GM18909 (cell line): ENCODE data around the gene CYP27A1.
"Not testable (repeated sequence)": the region's sequence is repeated elsewhere in the genome, so short reads cannot be mapped to it uniquely, and the experiment has no call there.

Experiments used
- ATAC-seq: cut with Tn5 transposase; IDR thresholded peaks from one replicate; pipeline ENCODE4 v1.9.1; 2021; ENCODE audit warnings: mild to moderate bottlenecking; ENCODE audit not compliant: unreplicated experiment, poor library complexity

The CYP27A1 gene

DNA sequence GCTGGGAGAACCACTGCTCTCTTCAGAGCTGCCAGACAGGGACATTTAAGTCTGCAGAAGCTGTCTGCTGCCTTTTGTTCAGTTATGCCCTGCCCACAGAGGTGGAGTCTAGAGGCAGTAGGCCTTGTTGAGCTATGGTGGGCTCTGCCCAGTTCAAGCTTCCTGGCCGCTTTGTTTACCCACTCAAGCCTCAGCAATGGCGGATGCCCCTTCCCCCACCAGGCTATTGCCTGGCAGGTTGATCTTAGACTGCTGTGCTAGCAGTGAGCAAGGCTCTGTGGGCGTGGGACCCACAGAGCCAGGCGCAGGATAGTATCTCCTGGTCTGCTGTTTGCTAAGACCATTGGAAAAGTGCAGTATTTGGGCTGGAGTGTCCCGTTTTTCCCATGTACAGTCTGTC, 9.2 kb upstream of the CYP27A1 start:
- not testable (repeated sequence) for ATAC-seq

DNA sequence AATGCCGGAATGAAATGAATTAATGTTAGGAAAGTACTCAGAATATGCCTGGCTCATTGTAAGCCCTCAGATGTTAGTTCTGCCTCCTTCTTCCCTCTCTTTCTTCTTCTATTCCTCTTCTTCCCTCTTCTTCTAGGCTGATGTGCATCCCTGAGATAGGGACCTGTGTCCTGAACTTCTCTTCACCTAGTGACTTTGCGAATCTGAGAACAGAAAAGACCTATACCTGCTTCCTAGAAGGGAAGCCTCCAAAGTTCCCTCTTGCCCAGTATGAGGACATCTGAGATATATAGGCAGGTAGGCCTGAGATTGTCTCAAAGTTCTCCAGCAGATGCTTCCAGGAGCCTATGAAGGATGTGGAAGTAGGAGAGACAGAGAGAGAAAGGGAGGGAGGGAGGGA, 8.1 kb upstream of the CYP27A1 start:
- ATAC-seq: no peak

DNA sequence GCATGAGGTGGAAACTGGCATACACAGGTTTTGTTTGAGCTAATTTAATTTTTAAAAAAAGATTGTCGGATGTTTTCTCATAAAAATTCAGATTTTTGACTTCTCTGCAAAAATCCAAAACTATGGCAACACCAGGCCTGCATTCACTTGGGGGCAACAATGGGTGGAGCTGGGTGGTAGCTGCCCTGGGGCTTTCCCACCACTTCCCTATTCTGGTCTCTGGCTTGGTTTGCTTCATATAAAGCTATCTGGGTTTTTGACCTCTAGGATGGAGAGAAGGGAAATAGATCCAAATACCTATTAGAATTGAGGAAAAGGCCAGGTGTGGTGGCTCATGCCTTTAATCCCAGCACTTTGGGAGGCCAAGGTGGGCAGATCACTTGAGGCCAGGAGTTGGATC, 5.5 kb upstream of the CYP27A1 start:
- no peak for ATAC-seq

DNA sequence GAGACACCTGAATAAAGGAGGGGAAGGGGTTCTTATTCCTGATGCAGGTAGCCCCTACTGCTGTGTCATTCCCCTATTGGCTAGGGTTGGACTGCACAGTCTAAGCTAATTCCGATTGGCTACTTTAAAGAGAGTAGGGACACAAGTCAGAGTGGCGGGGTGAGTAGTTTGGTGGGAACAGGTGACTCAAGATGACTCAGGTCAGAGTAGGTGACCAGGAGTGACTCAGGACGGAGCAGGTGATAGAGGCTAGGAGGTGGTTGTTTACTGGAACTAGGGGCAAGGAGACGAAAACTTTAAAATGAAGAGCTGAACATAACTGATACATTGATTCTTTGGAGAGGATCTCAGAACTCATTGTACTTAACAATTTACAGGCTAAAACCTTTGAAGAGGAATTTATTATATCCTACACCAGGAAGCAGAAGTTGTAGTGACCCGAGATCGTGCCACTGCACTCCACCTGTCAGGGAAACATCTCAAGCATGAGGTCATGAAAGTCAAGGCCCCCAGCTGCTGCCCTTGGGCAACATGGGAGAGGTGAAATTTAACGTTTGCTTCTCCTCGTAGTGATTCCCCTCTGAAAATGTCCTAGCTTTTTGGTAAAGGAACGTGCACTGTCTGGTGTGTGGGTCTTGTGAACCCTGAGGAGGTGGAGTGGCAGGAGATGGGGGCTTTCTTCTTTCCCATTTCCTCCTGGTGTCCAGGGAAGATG, 4.5 kb upstream of the CYP27A1 start:
- no peak for ATAC-seq

DNA sequence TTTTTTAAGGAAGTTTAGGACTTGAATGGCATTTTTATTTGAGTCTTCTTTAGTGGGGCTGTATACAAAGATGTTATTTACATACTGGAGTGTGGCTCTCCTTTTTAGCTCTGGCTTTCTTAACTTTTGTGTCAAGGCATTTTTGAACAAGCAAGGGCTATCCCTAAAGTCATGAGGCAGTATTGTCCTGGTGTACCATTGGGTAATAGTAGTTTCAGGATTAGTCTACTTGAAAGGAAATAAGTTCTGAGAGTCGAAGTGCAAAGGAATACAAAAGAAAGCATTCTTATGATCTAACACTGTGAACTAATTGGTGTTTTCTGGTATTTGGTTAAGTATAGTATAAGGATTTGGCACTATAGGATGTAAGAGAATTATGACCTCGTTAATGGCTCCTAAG, 1.9 kb upstream of the CYP27A1 start:
- ATAC-seq: no peak

DNA sequence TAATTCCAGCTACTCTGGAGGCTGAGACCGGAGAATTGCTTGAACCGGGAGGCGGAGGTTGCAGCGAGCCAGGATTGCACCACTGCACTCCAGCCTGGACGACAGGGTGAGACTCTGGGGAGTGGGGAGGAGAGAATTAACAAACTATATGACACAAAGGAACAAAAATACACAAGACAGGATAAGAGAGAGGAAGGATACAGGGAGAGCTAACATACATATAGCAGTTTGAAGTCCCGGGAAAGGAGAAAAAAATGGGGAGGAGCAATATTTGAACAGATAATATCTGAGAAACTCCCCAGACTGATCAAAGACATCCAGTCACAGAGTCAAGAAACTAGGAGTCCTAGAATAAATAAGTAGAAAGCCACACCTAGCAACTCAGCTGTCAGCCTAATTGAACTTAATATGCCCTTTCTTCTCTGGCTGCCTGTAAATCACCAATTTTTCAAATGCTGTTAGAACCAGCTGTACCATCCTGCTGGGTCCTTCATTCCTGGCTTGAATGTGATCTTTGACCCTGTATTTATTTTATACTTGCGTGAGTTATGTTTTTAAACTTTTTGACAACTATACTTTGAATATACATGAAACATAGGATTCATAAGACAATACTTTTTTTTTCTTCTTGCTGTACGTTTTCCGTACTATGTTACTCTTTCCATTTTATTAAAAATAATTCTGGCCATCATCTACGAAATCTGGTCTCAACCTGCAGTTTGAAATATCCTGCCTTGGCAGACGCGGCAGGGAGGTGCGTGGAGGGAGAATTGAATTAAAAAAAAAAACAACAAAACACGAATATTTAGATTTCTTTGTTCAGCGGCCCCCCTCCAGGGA, 876 bp upstream of the CYP27A1 start:
- no peak for ATAC-seq

DNA sequence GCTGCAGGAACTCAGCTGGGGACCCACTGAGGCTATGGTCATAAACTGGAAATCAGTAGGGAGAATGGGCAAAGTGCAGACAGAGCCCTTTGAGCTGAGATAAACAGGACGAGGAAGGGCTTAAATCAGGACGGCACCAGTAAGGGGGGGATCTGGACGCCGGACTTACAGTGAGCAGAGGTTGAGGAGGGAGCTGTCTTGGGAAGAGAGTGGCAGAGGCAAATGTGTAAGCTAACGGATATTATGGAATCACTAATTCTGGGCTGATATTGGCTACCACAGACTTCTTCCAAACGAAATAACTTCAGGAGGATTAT, 539 bp downstream of the CYP27A1 start:
- ATAC-seq: no peak

DNA sequence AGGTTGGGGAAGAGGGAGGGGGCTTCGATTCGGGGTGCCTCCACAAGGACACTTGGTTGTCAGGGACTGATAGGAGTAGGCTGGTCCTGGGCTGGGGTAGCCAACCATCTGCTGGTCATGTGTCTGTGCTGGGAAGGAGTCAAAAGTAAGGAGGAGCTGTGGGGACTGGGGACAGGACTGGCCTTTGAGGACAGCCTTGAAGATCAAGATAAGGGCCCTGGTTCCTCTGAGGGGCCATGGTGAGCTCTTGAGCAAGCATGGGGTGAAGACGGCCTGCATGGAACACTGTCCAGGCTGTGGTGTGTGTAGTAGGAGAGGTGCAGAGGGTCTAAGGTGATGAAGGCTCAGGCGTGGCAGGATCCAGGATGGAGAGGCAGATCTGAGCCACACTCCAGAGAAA, 1.7 kb downstream of the CYP27A1 start:
- no peak for ATAC-seq

DNA sequence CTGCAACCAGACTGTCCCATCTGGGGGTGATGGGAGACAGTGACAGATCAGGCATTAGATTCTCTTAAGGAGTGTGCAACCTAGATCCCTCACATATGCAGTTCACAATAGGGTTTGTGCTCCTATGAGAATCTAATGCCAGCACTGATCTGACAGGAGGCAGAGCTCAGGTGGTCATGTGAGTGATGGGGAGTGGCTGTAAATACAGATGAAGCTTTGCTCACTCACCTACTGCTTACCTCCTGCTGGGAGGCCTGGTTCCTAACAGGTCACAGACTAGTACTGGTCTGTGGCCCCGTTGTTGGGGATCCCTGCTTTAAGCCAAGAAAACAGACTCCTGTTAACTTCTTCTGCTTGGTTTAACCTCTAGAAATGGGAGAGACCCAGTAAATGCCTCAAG, 3.2 kb downstream of the CYP27A1 start:
- no peak for ATAC-seq

DNA sequence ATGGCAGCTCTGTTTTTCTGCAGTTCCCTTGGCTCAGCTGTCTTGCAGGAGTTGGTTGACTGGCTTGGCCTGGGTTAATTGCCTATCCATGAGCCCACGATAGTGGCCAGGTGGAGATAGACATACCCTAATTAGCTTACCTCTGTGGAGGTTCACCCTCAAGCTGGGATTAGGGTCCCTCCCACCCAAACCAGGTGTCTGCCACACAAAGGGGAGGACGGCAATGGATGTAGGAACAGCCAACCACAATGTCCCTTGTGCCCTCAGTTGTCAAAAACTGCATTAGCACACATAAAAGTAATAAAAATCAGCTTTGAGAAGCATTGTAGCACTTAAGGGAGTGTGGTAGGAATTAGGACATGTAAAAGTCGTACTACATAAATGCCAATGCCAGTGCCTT, 4.2 kb downstream of the CYP27A1 start:
- ATAC-seq: no peak

DNA sequence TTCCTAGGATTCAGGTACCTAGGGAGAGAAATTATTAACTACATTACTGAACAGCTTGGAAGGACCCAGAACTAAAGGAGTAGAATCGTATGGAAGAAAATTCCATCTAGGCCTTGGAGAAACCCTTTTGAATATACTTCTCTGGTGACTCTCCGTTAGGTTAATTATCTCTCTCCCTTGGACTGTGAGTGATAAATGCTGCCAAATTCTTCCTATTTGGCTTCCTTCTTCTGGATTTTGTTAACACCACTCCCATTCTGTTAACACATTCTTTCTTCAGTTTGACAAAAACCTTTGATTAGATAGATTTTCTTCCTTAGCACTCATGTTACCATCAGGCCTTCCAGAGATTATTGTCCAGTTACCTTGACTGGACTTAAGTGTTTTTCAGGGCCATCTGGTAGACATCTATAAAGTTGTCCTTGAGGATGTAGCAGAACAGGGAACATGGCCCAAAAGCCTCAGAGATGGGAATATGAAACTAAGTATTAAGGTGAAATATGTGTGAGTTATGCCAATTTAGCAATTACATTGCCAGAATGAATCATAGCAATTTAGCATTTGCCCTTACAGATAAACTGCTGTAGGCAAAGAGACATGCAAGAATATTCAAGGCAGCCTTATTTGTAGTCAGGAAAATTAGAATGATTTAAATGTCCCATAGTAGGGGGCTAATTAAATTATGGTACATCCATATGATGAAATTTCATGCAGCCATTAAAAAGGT, 6.7 kb downstream of the CYP27A1 start:
- no peak for ATAC-seq

DNA sequence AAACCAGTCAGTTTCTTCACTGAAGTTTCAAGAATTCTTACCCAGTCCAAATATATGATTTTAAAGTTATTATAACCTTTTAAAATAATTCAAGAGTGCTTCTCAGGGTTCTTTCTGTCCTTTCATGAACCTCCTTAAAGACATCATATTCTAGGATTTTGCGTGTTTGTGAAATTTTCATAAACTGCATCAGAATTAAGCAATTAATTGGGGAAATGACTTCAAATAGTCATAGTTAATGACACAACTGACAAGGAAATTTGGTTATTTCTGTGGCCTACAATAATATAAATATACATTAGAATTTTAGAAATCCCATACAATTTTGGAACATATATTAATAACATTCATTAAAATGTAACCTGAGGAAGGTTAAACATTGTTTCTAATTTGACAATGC, 10.5 kb downstream of the CYP27A1 start:
- ATAC-seq: no peak

DNA sequence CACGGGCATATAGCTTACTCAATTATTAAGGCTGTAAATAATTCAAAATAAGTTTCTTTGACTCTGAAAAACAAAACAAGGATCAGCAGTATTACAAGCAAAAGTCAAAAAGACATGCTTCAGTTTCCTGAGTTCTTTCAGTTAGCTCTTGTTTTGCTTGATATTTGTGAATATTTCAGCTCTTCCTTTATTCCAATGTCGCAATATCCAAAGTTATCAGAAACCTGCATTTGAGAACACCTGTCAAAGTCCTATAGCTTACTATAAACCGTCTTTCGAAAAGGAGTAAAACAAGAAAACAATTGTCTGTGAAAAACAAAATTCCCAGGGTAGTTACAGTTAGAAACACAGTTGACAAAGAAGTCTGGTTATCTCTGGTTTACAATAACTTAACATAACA, 14.7 kb downstream of the CYP27A1 start:
- ATAC-seq: no peak

DNA sequence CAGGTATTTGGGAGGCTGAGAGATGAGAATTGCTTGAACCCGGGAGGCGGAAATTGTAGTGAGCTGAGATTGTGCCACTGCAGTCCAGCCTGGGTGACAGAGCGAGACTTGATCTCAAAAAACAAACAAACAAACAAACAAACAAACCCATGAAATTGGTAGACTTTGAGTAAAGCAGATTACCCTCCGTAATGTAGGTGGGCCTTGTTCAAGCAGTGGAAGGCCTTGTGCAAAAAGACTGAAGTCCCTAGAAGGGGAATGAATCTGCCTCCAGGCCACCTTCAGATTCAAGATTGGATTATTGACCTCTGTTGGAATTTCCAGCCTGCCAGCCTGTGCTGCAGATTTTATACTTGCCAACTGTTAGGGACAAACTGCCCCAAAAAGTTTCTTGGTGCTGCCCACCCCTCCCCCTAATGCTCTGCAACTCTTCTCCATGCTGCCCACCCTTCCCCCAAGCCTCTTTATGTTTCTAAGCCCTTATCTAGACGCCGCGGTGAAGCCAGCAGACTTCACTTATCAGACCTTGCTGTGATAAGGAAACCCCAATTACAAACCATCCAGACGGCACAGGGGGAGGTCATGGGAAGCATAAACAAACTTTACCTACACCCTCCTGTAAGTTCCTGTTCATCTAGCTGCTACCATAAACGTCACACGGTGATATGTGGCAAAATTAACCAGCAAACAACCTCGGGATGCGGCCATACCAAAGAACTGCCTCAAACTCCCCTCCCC, 17.0 kb downstream of the CYP27A1 start:
- ATAC-seq: no peak

DNA sequence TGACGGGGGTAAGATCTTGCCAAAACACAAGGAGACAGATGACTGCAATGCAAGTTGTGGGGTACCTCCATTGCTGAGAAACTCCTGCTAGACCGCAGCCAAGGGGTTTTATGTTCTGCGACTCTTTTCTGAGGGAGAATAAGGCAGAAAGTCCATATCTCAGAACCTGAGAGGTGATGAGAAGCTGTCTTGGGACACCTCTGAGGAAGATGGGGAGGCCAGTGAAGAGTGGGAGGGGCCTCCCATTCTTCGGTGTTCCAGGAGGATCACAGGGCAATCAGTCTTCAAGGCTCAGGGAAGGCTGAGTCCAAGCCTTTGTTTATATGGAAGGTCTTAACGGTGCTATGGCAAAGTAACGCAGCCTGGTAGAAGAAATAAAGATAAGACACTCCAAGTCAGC, 18.0 kb downstream of the CYP27A1 start:
- ATAC-seq: no peak

DNA sequence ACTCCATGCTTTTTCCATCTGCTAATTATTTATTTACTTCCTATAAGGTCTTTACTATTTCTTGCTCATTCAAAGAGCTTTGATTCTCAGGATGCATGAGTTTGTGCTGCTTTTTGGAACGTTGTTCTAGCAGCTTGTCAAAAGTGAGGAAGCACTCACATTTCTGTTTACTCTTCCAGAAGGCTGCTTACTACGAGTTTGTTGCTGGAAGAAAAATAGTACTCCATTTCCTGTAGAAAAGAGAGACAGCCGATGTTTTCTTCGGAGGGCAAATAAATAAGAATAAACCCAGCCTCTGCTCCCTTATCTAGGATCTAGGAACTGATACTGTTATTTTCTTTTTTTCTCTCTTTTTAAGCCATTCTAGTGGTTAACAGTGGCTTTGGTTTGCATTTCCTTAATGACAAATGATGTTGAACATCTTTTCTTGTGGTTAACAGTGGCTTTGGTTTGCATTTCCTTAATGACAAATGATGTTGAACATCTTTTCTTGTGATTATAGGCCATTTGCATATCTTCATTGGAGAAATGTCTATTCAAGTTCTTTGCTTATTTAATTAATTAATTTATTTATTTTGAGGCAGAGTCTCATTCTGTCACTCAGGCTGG, 20.5 kb downstream of the CYP27A1 start:
- ATAC-seq: no peak

DNA sequence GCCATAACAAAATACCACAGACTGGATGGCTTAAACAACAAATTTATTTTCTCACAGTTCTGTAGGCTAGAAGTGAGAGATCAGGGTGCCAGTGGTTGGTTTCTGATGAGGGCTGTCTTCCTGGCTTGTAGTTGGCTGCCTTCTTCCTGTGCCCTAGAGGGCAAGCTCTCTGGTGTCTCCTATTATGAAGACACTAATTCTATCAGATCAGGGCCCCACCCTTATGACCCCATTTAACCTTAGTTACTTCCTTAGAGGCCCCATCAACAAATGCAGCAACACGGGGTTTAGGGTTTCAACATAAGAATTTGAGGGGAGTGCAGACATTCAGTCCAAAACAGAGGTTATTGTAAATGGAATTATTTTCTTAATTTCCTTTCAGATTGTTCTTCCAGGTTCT, 22.9 kb downstream of the CYP27A1 start:
- no peak for ATAC-seq

DNA sequence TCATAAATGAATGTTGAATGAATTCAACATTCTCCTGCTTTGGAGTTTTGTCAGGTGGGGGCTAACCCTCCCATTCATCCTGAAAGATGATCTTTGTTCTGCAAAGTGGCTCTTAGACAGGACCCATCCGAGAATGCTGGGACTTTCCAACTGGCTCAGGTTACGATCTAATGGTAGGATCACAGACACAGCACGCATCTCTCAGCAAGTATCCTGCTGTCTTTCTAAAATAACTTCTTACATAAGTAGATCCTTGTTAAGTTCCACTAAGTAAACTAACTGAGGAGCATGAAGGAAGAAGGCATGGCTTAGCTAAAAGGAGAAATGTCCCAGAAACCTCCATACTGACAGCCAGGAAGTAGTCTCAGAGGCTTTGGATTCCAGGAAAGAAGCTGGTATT, 23.7 kb downstream of the CYP27A1 start:
- no peak for ATAC-seq

DNA sequence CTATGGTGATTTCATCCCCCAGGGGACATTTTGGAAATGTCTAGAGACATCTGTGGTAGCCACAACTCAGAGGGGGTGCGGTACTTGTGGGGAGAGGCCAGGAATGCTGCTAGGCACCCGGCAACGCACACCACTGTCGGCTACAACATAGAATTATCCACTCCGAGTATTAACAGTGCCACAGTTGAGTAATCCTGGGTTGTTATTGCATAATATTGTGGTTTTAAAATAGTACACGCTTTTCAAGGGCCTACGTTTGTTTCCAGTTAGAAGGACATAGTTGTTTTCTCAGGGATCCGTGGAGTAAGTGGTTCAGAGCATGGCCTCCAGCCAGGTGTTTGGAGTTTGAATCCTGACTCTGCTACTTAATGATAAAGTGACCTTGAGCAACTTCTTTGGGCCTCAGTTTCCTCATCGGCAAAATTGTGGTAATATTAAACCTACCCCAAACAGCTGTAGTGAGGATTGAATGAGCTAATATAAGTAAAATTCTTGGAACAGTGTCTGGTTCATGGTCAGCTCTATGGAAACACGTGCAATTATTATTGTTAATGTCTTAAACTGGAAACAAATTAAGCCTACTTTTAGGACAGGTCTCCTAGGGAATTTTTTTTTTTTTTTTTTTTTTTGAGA, 24.5 kb downstream of the CYP27A1 start:
- ATAC-seq: no peak

DNA sequence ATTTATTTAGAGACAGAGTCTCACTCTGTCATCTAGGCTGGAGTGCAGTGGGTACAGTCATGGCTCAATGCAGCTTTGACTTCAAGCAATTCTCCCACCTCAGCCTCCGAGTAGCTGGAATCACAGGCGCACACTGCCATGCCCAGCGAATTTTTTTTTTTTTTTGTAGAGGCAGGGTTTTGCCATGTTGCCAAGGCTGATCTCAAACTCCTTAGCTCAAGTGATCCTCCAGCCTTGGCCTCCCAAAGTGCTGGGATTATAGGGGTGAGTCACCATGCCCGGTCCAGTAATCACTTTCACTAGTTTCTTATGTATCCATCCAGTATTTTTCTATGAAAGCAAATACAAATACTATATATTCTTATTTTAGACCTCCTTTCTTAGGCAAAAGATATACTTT, 25.7 kb downstream of the CYP27A1 start:
- no peak for ATAC-seq
